Nephron (organoid): Measurements from ENCODE around the gene ADD1.
"Not testable (repeated sequence)": the region's sequence is repeated elsewhere in the genome, so short reads cannot be mapped to it uniquely, and the experiment has no call there.

Experiments used
- H3K27ac Mint-ChIP-seq, 3 experiments: 2 replicates each; pipeline ENCODE4 v1.8.0; 2020; ENCODE audit warnings: mixed read lengths in 3 of 3, mild to moderate bottlenecking in 2 of 3, moderate library complexity in 1 of 3
- H3K27me3 Mint-ChIP-seq: 2 replicates; pipeline ENCODE4 v1.8.0; 2021; ENCODE audit warnings: low read depth, mild to moderate bottlenecking, moderate library complexity, mixed read lengths
- H3K36me3 Mint-ChIP-seq: 2 replicates; pipeline ENCODE4 v1.8.0; 2020; ENCODE audit warnings: low read depth, mixed read lengths
- H3K4me1 Mint-ChIP-seq: 2 replicates; pipeline ENCODE4 v1.8.0; 2020; ENCODE audit warnings: mixed read lengths
- H3K4me3 Mint-ChIP-seq, 3 experiments: 2 replicates each; pipeline ENCODE4 v1.8.0; 2020; ENCODE audit warnings: mild to moderate bottlenecking in 3 of 3, mixed read lengths in 3 of 3, moderate library complexity in 2 of 3
- H3K9me3 Mint-ChIP-seq: 2 replicates; pipeline ENCODE4 v1.8.0; 2020; ENCODE audit warnings: mixed read lengths
- CTCF ChIP-seq, 3 experiments: fragments of 200-600 bp; sonication (generic); IDR thresholded peaks; one replicate each; pipeline ENCODE4 v1.5.0; 2021; ENCODE audit warnings: antibody characterized with exemption in 3 of 3; ENCODE audit not compliant: unreplicated experiment in 3 of 3

ADD1 gene

GRCh38 chr4:2914256-2915126 lies 70.8 kb downstream of the ADD1 start:
- Mint-ChIP-seq H3K4me3 (no peak overlapping the region), H3K27me3 (no peaks in the 10 kb centered on the region), H3K27ac (no peak overlapping the region), H3K9me3 (peaks cover 23% of the 10 kb centered on the region), H3K36me3 (peaks cover 86% of the 10 kb centered on the region), H3K4me1 (no peaks in the 10 kb centered on the region)
- no peak for TF ChIP-seq CTCF (IDR thresholded peaks at IDR 0.05; ENCODE audit: unreplicated experiment in 3 of 3)

- H3K27me3 Mint-ChIP-seq = peaks cover 3% of the 10 kb centered on the region
- peaks cover 88% of the 10 kb centered on the region for H3K36me3 Mint-ChIP-seq
- no peak overlapping the region for H3K4me3 Mint-ChIP-seq
- no peak for TF ChIP-seq CTCF (IDR thresholded peaks at IDR 0.05; ENCODE audit: unreplicated experiment in 3 of 3)
- H3K9me3 Mint-ChIP-seq = peaks cover 36% of the 10 kb centered on the region
- H3K27ac Mint-ChIP-seq = no peak overlapping the region
- H3K4me1 Mint-ChIP-seq = no peaks in the 10 kb centered on the region
Measured at GRCh38 chr4:2915789-2916188, 72.1 kb downstream of the ADD1 start.

- H3K27ac Mint-ChIP-seq, H3K27me3 Mint-ChIP-seq, H3K4me1 Mint-ChIP-seq, H3K4me3 Mint-ChIP-seq: not testable (repeated sequence)
- H3K36me3 Mint-ChIP-seq = peaks cover 90% of the 10 kb centered on the region
- H3K9me3 Mint-ChIP-seq = peaks cover 37% of the 10 kb centered on the region
Measured at GRCh38 chr4:2916696-2917095, 73.1 kb downstream of the ADD1 start.

GRCh38 chr4:2918300-2918699 lies 74.7 kb downstream of the ADD1 start:
- peaks cover 89% of the 10 kb centered on the region for H3K36me3 Mint-ChIP-seq
- not testable (repeated sequence) for H3K4me1 Mint-ChIP-seq, H3K27ac Mint-ChIP-seq, H3K4me3 Mint-ChIP-seq, H3K27me3 Mint-ChIP-seq
- H3K9me3 Mint-ChIP-seq = peaks cover 37% of the 10 kb centered on the region

GRCh38 chr4:2918714-2919113 lies 75.1 kb downstream of the ADD1 start:
- not testable (repeated sequence) for H3K4me3 Mint-ChIP-seq, H3K4me1 Mint-ChIP-seq, H3K27ac Mint-ChIP-seq, H3K27me3 Mint-ChIP-seq
- Mint-ChIP-seq H3K9me3 (peaks cover 37% of the 10 kb centered on the region), H3K36me3 (peaks cover 90% of the 10 kb centered on the region)

- not testable (repeated sequence) for H3K4me1 Mint-ChIP-seq, H3K27me3 Mint-ChIP-seq, H3K27ac Mint-ChIP-seq, H3K4me3 Mint-ChIP-seq
- Mint-ChIP-seq H3K9me3 (peaks cover 29% of the 10 kb centered on the region), H3K36me3 (peaks cover 76% of the 10 kb centered on the region)
Measured at GRCh38 chr4:2922453-2923101, 78.9 kb downstream of the ADD1 start.

- H3K4me1 Mint-ChIP-seq = no peaks in the 10 kb centered on the region
Measured at GRCh38 chr4:2923141-2923551, 79.5 kb downstream of the ADD1 start.

More at GRCh38 chr4:2923141-2923551, 79.5 kb downstream of the ADD1 start:
- TF ChIP-seq CTCF (IDR thresholded peaks at IDR 0.05; ENCODE audit: unreplicated experiment in 3 of 3) = no peak
- no peak overlapping the region for H3K27ac Mint-ChIP-seq
- H3K36me3 Mint-ChIP-seq = peaks cover 76% of the 10 kb centered on the region
- peaks cover 3% of the 10 kb centered on the region for H3K27me3 Mint-ChIP-seq
- no peak overlapping the region for H3K4me3 Mint-ChIP-seq
- peaks cover 24% of the 10 kb centered on the region for H3K9me3 Mint-ChIP-seq
